HL-60 (cell line): ENCODE measurements around the gene NRXN3.

ENCODE experiments used
- POLR2AphosphoS5 ChIP-seq: IDR thresholded peaks from 2 replicates; pipeline ENCODE4 v1.6.1; 2012; ENCODE audit warnings: low read depth
- TF ChIP-seq, protein P1 (sequence below): IDR thresholded peaks from one replicate; pipeline ENCODE4 v1.5.1; 2011; ENCODE audit warnings: low read length, control low read depth, inconsistent platforms; ENCODE audit not compliant: insufficient read depth

DNA sequence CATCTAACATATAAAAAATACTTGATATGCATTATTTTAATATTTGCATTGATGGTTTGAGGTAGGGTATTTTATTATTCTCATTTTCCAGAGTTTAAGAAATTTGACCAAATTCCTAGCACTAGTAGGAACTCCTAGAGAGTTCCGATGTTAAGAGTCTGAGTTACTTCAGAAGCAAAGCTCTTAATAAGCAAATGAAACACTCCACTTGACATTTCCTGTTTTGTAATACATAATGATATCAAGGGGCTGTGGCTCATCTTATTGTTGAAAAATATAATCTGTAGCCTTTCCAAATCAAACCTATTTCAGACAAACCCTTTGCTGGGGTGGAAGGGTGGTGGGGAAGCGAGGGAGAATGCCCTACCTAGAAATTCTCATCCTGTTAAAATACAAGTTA lies 1685.6 kb downstream of the NRXN3 start:
- TF ChIP-seq, protein P1, sequence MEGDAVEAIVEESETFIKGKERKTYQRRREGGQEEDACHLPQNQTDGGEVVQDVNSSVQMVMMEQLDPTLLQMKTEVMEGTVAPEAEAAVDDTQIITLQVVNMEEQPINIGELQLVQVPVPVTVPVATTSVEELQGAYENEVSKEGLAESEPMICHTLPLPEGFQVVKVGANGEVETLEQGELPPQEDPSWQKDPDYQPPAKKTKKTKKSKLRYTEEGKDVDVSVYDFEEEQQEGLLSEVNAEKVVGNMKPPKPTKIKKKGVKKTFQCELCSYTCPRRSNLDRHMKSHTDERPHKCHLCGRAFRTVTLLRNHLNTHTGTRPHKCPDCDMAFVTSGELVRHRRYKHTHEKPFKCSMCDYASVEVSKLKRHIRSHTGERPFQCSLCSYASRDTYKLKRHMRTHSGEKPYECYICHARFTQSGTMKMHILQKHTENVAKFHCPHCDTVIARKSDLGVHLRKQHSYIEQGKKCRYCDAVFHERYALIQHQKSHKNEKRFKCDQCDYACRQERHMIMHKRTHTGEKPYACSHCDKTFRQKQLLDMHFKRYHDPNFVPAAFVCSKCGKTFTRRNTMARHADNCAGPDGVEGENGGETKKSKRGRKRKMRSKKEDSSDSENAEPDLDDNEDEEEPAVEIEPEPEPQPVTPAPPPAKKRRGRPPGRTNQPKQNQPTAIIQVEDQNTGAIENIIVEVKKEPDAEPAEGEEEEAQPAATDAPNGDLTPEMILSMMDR, result no peak
- no peak for TF ChIP-seq POLR2AphosphoS5
